NCI-H146 treated with DMSO at 0.1 percent for 48 hours (cell line): ENCODE results near the gene DNAJB1.
"Not testable (repeated sequence)": the region's sequence is repeated elsewhere in the genome, so short reads cannot be mapped to it uniquely, and the experiment has no call there.

Source experiments
- DNase-seq: peaks from one replicate; lab custom pipeline; 2025; ENCODE audit not compliant: unreplicated experiment; lab: John Stamatoyannopoulos, UW

DNAJB1 gene

GRCh38 chr19:14520543-14520942 is 2.3 kb upstream of the DNAJB1 start:
- DNase-seq: no peak

DNA sequence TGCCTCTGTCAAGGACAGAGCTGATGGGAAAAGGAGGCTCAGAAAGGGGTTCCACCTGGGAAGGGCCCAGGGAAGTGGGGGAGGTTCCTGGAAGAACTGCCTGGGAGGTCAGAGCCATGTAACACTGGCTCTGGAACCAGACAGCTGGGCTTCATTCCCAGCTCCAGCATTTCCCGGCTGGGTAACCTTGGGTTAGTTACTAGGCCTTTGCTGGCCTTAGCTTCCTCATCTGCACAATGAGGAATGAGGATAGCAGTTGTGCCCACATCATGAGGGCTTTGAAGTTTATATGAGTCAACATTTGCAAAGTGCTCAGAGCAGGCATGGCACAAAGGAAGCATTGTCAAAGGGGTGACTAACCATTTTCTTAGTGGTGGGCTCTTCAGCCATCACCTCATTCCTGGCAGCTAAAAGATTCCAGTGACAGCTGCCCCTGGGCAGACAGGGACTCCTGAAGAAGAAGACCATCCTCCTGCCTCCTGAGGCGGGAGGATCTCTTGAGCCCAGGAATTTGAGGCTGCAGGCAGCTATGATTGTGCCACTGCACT is 1.7 kb upstream of the DNAJB1 start:
- no peak for DNase-seq

DNA sequence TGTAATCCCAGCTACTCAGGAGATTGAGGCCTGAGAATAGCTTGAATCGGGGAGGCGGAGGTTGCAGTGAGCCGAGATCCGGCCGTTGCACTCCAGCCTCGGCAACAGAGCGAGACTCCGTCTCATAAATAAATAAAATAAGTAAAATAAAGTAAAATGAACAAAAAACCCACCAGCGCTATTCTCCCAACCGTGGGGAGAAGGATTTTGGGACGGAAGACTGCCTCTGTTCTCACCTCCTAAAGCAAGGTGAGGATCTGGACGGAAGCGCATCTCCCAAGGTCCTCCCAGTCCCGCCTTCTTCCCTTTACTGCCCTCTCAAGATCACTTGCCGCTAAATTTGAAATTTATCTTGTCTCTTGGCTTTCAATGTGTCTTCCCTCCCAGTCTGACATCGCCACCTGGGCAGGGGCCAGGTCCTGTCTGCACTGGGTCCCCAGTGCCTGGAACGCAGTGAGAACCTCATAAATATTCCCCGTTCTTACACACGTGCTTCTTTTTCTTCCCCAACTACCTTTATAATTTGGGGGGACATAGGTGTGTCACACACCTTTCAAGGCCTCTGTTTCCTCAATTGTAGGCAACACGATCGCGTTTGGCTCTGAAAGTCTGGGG is 1.2 kb upstream of the DNAJB1 start:
- DNase-seq: no peak

DNA sequence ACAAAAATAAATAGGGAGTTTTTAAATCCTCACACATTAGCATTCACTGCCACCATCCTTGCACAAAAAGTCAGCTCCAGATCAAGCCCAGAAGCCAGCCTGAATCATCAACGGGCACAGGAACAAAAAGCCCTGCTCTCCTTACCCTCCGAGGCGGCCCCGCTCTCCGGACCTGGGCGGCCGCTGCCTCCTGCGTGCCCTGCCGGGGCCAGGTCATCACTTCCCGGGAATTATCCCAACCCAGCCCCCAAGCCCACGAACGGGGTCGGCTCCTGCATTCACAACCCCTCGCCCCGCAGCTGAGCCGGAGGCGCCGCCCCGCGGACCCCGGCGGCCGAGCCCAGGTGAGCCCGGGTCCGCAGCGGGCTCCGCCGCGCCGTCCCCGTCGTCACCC is 754 bp downstream of the DNAJB1 start:
- no peak for DNase-seq

DNA sequence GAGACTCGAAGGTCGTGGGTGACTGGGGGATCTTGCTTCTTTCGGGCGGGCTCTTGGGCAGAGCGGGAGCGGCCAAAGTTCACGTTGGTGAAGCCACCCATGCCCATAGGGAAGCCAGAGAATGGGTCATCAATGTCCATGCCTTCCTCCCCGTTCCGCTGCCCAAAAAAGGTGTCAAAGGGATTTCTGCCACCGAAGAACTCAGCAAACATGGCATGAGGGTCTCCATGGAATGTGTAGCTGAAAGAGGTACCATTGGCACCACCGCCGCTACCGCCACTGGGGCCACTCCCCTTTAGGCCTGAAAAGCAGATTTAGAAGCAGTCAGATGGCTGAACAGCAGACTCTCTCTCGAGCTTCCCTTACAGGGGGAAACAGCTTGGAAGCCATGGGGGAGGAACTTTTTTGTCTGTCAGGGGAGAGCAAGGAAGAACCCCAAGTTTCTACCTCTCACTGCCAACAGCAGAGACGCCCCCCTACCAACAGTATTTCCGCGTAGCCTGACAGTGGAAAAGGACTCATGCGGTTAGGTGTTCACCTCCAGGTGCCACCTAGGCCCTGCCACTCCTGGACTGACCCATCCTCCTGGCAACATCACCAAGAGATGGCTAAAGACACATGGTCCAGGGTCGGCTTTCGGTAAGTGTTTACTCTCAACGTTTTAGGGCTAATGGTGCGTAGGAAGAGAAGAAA is 1.3 kb downstream of the DNAJB1 start:
- DNase-seq: no peak

DNA sequence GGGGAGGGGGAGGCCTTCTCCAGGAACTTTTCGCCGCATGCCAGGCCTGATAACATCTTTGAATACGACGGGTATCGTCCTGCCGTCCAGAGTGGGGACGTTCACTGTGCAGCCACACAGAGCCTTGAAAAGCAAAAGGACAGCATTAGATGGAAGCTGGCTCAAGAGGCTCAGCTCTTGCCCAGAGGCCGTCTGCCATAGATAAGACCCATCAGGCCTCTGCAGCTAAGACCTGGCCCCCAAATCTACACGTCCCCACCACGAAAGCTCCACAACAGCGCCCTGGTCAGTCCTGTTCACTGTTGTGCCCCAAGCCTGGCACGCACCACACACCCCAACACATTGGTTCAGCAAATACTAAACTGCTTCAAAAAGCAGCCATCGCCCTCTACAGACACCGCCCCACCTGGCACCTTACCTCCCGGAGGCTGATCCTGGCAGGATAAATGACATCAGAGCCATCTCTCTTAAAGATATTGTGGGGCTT is 2.1 kb downstream of the DNAJB1 start:
- no peak for DNase-seq

DNA sequence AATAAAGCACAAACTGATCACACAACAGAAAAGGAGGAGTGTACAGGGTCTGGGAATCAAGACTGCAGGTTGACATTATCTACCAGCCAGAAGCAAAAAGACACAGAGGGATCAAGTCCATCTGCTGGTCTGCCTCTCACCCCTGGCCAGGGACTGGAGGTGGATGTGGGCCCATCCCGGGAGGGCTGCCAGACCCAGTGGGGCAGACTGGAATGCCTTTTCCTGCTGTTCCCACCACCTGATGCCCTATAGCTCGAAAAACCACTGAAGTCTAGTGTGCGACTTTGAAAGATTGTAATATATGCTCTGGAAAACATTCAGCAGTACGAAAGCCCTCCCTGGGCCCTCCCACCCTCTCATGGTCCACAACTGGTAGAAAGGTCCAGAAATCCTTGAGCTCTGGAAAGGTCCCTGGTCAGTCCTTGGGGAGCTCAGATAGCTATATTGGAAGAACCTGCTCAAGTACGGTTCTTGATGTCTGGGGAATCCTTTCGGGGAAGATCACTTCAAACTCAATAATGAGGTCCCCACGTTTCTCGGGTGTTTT is 2.6 kb downstream of the DNAJB1 start:
- DNase-seq: no peak

DNA sequence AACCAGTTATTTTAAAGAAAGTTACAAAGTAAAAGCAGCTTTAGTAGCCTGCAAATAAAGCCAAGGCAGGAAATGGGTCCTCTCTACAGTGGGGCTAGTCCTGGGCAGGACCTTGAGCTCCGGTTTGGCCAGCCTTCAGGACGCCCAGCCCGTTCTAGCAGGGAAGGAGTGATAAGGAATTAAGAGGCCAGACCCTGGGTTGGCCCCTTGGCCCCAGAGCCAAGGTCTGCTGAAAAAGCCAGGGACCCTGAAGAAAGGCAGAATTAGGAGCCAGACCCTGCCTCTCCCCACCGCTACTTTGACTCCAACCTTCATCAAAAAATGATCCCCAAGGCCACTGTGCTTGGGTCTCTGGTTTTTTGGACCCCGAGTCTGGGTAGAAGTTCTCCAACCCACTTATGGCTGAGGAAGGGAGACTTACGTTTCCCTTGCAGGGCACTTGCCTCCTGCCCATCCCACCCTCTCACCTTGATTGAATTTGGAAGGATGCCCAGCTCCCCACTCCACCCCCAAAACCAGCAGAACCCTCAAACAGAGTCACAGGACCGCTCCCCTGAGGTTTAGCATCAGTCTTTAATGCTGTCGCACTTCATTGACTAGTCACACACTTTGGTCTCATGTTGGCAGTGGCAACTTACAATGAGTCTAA is 3.9 kb downstream of the DNAJB1 start:
- DNase-seq: no peak

- DNase-seq: no peak
These were observed 5.7 kb downstream of the DNAJB1 start for GRCh38 chr19:14512406-14512961.

- no peak for DNase-seq
These were observed 7.0 kb downstream of the DNAJB1 start for GRCh38 chr19:14511229-14511593.

GRCh38 chr19:14510311-14511228 is 7.6 kb downstream of the DNAJB1 start:
- no peak for DNase-seq

GRCh38 chr19:14507704-14508542 is 10.3 kb downstream of the DNAJB1 start:
- no peak for DNase-seq

GRCh38 chr19:14505488-14506239 is 12.5 kb downstream of the DNAJB1 start:
- no peak for DNase-seq

GRCh38 chr19:14504575-14504974 is 13.6 kb downstream of the DNAJB1 start:
- DNase-seq: not testable (repeated sequence)

GRCh38 chr19:14503285-14503684 is 14.9 kb downstream of the DNAJB1 start:
- no peak for DNase-seq

- no peak for DNase-seq
These were observed 15.7 kb downstream of the DNAJB1 start for GRCh38 chr19:14502334-14503092.

DNA sequence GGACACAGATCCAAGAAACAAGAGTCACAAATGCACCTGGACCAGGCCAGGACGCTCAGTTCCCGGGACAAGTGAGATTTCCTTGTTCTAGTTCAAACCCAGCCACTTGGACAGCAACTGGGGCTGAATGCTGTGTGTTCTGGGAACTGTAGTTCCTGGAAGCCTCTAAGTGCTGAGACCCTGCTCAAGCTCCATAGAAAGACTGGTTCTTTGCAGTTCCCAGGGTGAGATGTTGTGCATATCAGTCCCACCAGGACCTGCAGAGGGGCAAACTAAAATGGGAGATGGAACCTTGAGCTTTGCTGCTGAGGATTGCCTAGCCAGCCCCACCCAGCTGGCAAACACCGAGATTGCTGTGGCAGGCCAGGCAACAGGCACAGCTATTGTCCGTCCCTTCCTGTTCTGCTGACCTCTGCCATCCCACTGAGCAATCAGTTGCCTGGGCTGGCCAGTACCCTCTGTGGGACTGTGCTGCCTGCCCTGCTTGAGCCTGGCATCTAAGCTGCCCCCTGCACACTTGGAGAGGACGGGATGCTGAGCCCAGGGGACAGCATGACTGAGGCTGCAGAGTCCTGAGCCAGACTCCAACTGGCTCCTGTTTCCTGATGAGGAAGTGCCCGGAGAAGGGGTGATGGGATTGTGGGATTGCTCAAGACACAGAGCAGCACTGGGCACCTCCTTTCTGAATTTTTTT is 20.8 kb downstream of the DNAJB1 start:
- no peak for DNase-seq
